Activated CD4-positive, alpha-beta T cell treated with anti-CD3 and anti-CD28 coated beads, Interleukin-2, amount 50 U/mL, for 1 hour (primary cell): ENCODE measurements around the gene PCDH15.

Source experiments
- DNase-seq: peaks from one replicate; pipeline ENCODE4 v3.0.0-alpha.2; 2020

Gene PCDH15

GRCh38 chr10:54800741-54801421 is at the start of gene PCDH15:
Gene PCDH15 (minus strand): TSS chr10:54801231. CDS start chr10:54664262, 136,969 bp downstream.
- no peak for DNase-seq

DNA sequence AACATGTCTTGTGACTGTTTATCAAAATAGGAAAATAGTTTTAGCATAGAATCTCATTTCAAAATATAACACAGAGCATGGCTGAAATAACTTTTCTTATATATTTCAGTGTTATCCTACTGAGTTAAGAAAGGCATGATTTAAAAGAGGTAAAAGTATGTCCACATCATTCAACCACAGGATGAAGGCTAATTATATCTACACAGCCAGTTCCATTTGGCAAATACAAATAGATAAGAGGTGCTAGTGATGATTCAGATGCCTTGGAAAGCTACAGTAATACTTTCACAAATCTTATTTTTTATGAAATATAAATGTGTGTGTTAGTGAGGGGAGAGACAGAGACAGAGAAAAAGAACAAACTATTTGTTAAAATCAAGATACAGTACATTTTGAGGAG is 42.9 kb upstream of the PCDH15 start:
- no peak for DNase-seq

DNA sequence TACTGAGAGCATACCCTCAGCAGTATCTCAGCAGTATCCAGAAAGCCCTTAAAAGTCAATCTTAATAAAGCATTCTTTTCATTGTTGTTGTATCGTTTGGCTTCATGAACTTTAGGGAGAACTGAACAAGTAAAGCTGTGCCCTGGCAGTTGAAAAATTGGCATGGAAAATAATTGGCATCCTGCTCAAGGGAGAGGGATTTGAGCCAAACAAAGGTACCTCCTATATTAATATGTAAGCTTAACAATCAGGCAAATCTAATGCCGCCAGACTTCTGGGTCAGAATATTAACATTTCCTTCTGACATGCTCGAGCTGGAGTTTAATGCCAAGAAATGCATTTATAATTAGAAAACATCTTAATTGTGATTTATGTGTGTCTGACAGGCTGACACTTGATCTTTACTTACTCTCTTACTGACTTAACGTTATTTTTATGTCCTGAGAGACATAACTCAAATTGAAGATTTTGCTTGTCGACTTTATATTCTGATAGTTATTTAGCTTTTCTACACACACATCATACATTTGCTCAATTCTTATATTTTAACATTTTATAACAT is 42.1 kb upstream of the PCDH15 start:
- DNase-seq = no peak

DNA sequence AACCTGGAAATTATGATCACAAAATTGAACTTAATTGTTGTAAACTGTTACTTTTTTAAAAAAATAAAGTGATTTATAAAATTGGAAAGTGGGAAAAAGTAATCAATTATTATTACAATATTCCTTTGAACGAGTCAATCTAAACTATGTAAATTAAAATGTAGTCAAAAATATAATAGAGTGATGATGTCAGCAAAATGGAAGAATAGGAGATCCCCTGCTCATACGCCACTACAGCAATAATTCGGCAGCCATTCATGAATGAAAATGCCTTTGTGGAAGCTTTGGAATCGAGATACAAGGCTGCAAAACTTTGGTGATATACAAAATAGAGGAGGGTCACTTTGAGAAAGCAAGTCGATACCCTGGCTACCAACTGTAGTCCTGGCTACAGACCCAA is 36.4 kb upstream of the PCDH15 start:
- DNase-seq = no peak

GRCh38 chr10:54833029-54833428 is 32.0 kb upstream of the PCDH15 start:
- no peak for DNase-seq

GRCh38 chr10:54826994-54827560 is 26.0 kb upstream of the PCDH15 start:
- DNase-seq = no peak

DNA sequence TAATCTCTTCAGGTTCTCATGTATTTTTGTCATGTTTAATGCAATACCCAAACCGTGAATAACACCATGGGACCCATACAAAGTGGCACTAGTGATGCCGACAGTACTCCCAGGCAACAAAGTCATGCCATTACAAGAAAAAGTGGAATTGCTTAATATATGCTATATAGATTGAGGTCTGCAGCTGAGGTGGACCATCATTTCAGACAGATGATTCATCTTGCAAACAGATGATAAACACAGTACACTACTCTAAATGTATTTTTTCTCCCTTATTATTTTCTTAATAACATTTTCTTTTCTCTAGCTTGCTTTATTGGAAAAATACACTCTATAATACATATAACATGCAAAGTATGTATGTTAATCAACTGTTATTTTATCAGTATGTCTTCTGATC is 14.6 kb upstream of the PCDH15 start:
- no peak for DNase-seq

- DNase-seq = no peak
Measured at GRCh38 chr10:54808186-54808935, 7.3 kb upstream of the PCDH15 start.

DNA sequence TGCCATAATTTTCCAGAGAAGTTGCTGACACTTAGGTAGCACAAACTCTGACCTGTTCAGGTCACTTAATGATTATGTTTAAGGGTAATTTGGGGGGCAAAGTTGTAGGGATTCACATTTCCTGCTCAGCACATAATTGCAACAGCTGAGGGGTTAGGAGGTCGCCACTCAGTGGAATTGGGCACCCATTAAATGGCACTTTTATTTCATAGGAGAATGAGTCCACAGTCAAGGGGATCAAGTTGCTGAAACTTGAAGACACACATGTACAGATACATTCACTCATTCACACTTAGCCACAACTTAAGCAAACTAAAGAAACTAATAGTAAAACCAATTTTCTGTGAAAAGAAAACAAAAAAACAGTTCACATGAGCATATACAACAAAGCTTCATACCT is 1.5 kb downstream of the PCDH15 start:
- no peak for DNase-seq

GRCh38 chr10:54797636-54798321 is 3.3 kb downstream of the PCDH15 start:
- no peak for DNase-seq

DNA sequence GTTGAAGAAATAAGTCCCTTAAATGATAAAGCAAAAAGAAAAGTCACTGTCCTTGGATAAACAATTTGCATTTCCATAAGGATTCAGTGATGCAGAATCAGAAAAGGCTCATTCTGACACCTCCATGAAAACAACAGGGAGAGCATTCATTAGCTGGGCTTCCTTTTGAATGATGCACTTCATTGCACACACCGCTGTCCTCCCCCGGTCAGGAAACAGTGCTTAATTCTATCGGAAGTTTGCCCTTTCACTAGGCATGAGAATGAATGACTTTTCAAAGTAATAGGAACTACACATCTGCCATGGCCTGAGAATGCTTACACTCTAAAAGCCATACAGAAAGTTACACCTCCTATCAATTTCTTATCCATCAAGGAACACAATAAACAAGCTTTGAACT is 4.2 kb downstream of the PCDH15 start:
- no peak for DNase-seq

- DNase-seq = no peak
Measured at GRCh38 chr10:54776622-54777021, 24.4 kb downstream of the PCDH15 start.

DNA sequence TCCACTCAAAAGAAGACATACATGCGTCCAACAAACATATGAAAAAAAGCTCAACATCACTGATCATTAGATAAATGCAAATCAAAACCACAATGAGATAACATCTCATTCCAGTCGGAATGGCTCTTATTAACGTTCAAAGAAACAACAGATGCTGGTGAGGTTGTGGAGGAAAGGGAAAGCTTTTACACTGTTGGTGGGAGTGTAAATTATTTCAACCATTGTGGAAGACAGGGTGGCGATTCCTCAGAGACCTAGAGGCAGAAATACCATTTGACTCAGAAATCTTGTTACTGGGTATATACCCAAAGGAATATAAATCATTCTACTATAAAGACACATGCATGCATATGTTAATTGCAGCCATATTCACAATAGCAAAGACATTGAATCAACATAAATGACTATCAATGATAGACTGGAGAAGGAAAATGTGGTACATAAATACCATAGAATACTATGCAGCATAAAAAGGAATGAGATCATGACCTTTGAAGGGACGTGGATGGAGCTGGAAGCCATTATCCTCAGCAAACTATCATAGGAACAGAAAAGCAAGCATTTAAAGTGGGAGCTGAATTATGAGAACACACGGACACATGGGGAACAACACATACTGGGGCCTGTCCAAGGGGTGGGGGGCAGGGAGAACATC is 28.4 kb downstream of the PCDH15 start:
- DNase-seq = no peak

DNA sequence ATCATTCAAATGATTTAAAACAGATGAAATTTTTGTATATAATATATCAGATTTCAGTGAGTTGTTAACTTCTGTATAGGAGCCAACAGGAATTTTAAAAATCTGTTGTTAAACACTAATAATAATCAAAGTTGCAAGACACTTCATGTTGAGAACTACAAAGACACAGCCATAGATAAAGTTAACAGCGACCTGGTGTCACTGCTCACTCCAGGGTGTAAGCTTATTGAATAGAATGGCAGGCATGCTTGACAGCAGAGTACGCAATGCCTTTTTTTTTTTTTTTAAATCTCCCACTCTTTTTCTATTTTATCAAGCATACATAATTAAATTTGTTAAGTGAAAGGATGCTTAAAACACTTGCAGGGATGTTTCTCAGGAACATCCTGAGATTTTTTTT is 32.0 kb downstream of the PCDH15 start:
- DNase-seq = no peak

GRCh38 chr10:54758791-54759190 is 42.2 kb downstream of the PCDH15 start:
- DNase-seq = no peak

DNA sequence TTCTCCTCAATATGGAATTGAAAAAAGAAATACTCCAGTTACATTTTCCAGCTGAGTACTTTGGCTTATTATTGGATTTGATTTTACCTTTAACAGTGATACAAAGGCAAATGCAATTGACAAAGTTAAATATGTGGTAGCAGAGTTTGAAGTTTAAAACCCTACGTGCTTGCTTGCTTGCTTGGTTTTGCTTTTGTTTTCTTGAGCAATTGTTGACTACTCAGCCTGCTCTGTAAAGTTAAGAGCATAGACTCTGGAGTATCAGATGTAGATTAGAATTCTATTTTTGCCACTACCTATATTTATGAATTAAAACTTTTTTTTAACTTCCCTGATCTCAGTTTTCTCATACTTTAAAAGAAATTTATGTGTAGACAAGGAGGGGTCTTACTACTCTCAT is 51.4 kb downstream of the PCDH15 start:
- DNase-seq = no peak

DNA sequence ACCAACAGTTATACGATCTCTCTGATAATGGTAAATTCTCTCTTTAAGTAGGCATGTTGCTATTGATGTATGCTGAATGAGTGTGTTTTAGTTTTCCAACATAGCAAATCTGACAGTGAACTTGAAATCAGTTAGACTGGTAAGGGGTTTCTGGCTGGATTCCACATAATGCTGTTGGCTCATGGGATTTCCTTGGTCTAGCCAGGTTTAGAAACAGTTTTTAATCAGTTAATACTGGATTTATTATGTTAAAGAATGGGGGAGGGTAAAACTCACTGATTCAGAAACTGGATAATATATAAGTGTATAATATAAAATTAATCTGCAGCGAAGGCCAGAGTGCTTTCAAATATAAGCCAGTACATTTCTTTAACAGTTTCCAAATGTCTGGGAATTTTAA is 55.6 kb downstream of the PCDH15 start:
- DNase-seq = no peak

DNA sequence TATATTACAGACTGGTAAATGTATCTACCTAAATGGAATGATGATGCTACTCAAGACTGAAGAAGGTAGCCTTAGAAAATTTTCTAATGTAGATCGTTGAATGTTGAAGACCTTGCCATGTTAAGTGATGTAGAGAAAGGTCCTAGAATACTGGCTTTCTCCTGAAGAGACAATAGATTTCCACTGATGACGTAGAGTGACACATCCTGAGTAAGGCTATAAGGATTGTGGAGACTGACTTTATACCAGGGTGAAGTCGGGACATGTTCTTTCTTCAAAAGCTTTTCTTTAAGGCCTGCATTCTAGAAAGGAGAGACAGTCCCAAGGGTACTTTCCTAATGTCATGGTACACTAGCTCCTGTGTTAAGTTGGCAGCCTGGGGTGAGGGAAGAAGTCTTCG is 58.6 kb downstream of the PCDH15 start:
- no peak for DNase-seq

DNA sequence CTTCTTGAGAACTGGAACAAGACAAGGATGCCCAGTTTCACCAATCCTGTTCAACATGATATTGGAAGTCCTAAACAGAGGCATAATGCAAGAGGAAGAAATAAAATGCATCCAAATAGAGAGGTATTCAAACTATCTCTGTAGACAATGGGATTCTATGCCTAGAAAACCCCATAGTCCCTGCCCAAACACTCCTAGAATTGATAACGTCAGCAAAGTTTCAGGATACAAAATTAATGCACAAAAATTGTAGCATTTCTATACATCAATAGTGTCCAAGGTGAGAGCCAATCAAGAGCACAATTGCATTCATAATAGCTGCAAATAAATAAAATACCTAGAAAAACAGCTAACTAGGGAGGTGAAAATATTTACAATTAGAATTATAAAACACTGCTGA is 72.5 kb downstream of the PCDH15 start:
- no peak for DNase-seq

DNA sequence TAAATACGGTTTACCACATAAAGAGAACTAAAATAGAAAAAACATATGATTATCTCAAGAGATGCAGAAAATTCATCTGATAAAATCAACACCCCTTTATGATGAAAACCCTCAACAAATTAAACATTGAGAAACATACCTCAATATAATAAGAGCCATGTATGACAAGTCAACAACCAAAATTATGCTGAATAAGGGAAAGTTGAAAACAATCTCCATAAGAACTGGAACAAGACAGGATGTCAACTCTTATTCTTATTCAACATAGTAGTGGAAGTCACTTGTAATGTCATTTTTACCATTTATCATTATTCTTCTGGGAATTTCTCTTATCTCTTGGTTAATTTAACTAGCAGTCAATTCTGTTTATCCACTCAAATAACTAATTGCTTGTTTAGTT is 79.0 kb downstream of the PCDH15 start:
- no peak for DNase-seq

GRCh38 chr10:54710918-54711317 is 90.1 kb downstream of the PCDH15 start:
- DNase-seq = no peak

GRCh38 chr10:54708591-54708990 is 92.4 kb downstream of the PCDH15 start:
- no peak for DNase-seq

DNA sequence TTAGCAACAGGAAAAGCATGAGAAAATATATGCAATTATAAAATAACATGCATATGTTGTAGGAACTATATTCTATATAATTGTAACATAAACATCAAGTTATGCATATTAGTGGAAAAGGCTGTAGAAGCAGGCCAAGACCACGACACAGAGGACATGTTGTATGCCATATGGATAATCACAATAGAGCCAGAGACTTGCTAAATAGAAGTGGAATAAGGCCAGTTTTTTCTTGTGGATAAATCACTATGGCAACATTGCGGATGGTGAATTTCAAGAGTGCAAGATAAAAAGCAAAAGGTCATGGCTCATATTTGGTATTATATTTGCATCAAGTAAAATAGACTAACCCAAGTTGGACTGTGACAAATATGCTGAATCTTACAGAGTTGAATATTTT is 93.0 kb downstream of the PCDH15 start:
- DNase-seq = no peak
